Activated CD4-positive, alpha-beta memory T cell treated with anti-CD3 and anti-CD28 coated beads for 36 hours (primary cell): Measurements from ENCODE around the gene TAF11L6. TPM values are rescaled to one million over a fixed set of nuclear protein-coding genes. Genes with fewer than 3 reads are reported as not detected.
A peak's percentile ranks its signal among the peaks of the same experiment; 100 is the strongest.
"Not testable (repeated sequence)": the region's sequence is repeated elsewhere in the genome, so short reads cannot be mapped to it uniquely, and the experiment has no call there.

ENCODE experiments used
- CTCF ChIA-PET: fragments of 350-600 bp; sonication (Branson Sonifier 250); formaldehyde crosslinking; loops from one replicate; lab custom pipeline; 2021; ENCODE audit warnings: antibody characterized with exemption, inconsistent platforms; lab: Charles Lee
- POLR2A ChIA-PET: fragments of 350-600 bp; sonication (Branson Sonifier 250); formaldehyde crosslinking; loops from one replicate; lab custom pipeline; 2021; ENCODE audit warnings: antibody characterized with exemption; lab: Charles Lee
- DNase-seq: peaks from one replicate; pipeline ENCODE4 v3.0.0-alpha.2; 2020
- H3K27ac Mint-ChIP-seq: one replicate; pipeline ENCODE4 v1.8.0; 2021; ENCODE audit warnings: mixed read lengths
- H3K27me3 Mint-ChIP-seq: one replicate; pipeline ENCODE4 v1.8.0; 2021; ENCODE audit warnings: mixed read lengths
- H3K36me3 Mint-ChIP-seq: one replicate; pipeline ENCODE4 v1.8.0; 2021; ENCODE audit warnings: mixed read lengths
- H3K4me1 Mint-ChIP-seq: one replicate; pipeline ENCODE4 v1.8.0; 2021; ENCODE audit warnings: low read depth, mixed read lengths
- H3K4me3 Mint-ChIP-seq: one replicate; pipeline ENCODE4 v1.8.0; 2021; ENCODE audit warnings: mild to moderate bottlenecking, mixed read lengths
- H3K9me3 Mint-ChIP-seq: one replicate; pipeline ENCODE4 v1.8.0; 2021; ENCODE audit warnings: mixed read lengths
- intact Hi-C: fragments of 100-400 bp; cut with micrococcal nuclease; formaldehyde crosslinking; loops from one replicate; pipeline ENCODE4 v1.15.1; 2023
- total RNA-seq, 2 experiments: library from RNA; stranded (reverse); gene quantifications; one replicate each; pipeline ENCODE4 v1.2.3, GENCODE V29; 2021

TAF11L6 gene
- total RNA-seq, result not detected

- H3K4me3 Mint-ChIP-seq, CTCF ChIA-PET: not testable (repeated sequence)
Measured at GRCh38 chr5:17528369-17528768, at the start of gene TAF11L6. TSS of gene TAF11L6 (plus strand) at chr5:17528669.

GRCh38 chr5:17481378-17481777, 47.1 kb upstream of the TAF11L6 start:
- intact Hi-C loops, result no loop called here
- peaks cover 2% of the 10 kb centered on the region for H3K9me3 Mint-ChIP-seq
- H3K4me3 Mint-ChIP-seq, result no peak overlapping the region
- H3K27ac Mint-ChIP-seq, result no peak overlapping the region
- CTCF ChIA-PET, result interaction anchor here (0.5 kb wide), 1 partner anchor 13 kb away, joined by 3 read pairs; no protein-coding TSS in a partner anchor
- H3K27me3 Mint-ChIP-seq, result no peaks in the 10 kb centered on the region
- POLR2A ChIA-PET, result no interaction called here
- H3K4me1 Mint-ChIP-seq, result no peaks in the 10 kb centered on the region
- DNase-seq, result no peak
- H3K36me3 Mint-ChIP-seq, result no peaks in the 10 kb centered on the region

More at GRCh38 chr5:17528369-17528768, at the start of gene TAF11L6:
- H3K27me3 Mint-ChIP-seq, intact Hi-C loops, H3K9me3 Mint-ChIP-seq, POLR2A ChIA-PET, DNase-seq, H3K27ac Mint-ChIP-seq, H3K36me3 Mint-ChIP-seq, H3K4me1 Mint-ChIP-seq: not testable (repeated sequence)

GRCh38 chr5:17482790-17483189, 45.7 kb upstream of the TAF11L6 start:
- H3K9me3 Mint-ChIP-seq, result peaks cover 2% of the 10 kb centered on the region
- intact Hi-C loops, result no loop called here
- no peak overlapping the region for H3K27ac Mint-ChIP-seq

DNA sequence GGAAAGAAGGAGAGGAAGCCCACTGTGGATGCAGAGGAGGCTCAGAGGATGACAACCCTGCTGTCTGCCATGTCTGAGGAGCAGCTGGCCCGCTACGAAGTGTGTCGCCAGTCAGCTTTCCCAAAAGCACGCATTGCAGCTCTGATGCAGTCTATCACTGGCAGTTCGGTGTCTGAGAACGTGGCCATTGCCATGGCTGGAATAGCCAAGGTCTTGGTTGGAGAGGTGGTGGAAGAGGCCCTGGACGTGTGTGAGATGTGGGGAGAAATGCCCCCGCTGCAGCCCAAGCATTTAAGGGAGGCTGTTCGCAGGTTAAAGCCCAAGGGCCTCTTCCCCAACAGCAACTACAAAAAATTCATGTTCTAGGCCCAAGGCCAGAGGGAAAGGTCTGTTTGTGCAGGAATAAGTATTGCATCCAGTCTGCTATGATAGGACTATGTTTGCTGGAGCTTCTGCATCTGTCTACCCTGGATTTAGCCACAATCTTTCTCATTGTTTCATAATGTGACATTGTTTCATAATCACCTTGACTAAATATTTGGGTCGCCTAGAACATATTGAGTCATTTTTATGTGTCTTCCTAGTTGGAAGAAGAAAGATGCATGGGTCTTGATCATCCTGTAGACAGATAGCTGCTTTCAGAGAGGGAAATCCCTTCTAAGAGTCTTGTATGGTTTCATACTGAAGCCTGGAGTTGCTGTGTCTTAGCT, 41.9 kb upstream of the TAF11L6 start:
- POLR2A ChIA-PET, H3K4me1 Mint-ChIP-seq, DNase-seq, CTCF ChIA-PET, H3K4me3 Mint-ChIP-seq, H3K36me3 Mint-ChIP-seq, intact Hi-C loops, H3K9me3 Mint-ChIP-seq, H3K27ac Mint-ChIP-seq, H3K27me3 Mint-ChIP-seq: not testable (repeated sequence)

More at GRCh38 chr5:17482790-17483189, 45.7 kb upstream of the TAF11L6 start:
- ChIA-PET POLR2A (no interaction called here), CTCF (no interaction called here)
- no peak for DNase-seq
- Mint-ChIP-seq H3K4me3 (no peak overlapping the region), H3K36me3 (no peaks in the 10 kb centered on the region), H3K27me3 (no peaks in the 10 kb centered on the region), H3K4me1 (no peaks in the 10 kb centered on the region)

GRCh38 chr5:17487174-17487512, 41.3 kb upstream of the TAF11L6 start:
- no peak overlapping the region for H3K4me3 Mint-ChIP-seq
- H3K4me1 Mint-ChIP-seq, result no peaks in the 10 kb centered on the region
- ChIA-PET POLR2A (no interaction called here), CTCF (no interaction called here)
- intact Hi-C loops, result no loop called here
- no peak overlapping the region for H3K27ac Mint-ChIP-seq
- no peak for DNase-seq
- peaks cover 5% of the 10 kb centered on the region for H3K9me3 Mint-ChIP-seq
- no peaks in the 10 kb centered on the region for H3K36me3 Mint-ChIP-seq
- no peaks in the 10 kb centered on the region for H3K27me3 Mint-ChIP-seq

- CTCF ChIA-PET, H3K27ac Mint-ChIP-seq, H3K4me1 Mint-ChIP-seq, H3K4me3 Mint-ChIP-seq, intact Hi-C loops, H3K36me3 Mint-ChIP-seq, H3K27me3 Mint-ChIP-seq, DNase-seq, POLR2A ChIA-PET: not testable (repeated sequence)
- H3K9me3 Mint-ChIP-seq, result peaks cover 14% of the 10 kb centered on the region
Measured at GRCh38 chr5:17491257-17491656, 37.2 kb upstream of the TAF11L6 start.

DNA sequence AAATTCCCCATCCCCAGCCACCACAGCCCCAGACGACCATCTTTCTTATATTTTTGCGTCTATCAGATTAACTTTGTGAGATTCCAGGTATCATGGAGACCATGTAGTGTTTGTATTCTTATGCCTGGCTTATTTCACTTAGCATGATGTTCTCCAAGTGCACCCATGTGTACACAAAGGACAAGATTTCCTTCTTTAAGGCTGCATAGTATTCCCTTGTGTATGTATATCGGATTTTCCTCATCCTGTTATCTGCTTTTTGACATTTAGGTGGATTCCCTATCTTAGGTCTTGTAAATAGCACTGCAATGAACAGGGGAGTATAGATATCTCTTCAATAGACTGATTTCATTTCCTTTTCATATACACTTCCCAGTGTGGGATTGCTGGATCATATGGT, 35.7 kb upstream of the TAF11L6 start:
- CTCF ChIA-PET, result no interaction called here
- Mint-ChIP-seq H3K4me3 (no peak overlapping the region), H3K4me1 (no peaks in the 10 kb centered on the region), H3K9me3 (peaks cover 14% of the 10 kb centered on the region), H3K36me3 (no peaks in the 10 kb centered on the region), H3K27me3 (no peaks in the 10 kb centered on the region), H3K27ac (no peak overlapping the region)
- POLR2A ChIA-PET, result no interaction called here
- intact Hi-C loops, result no loop called here
- no peak for DNase-seq

- no peak overlapping the region for H3K27ac Mint-ChIP-seq
- peaks cover 6% of the 10 kb centered on the region for H3K9me3 Mint-ChIP-seq
- H3K27me3 Mint-ChIP-seq, result no peaks in the 10 kb centered on the region
- POLR2A ChIA-PET, result no interaction called here
- no peak for DNase-seq
- no peaks in the 10 kb centered on the region for H3K36me3 Mint-ChIP-seq
- no peaks in the 10 kb centered on the region for H3K4me1 Mint-ChIP-seq
- CTCF ChIA-PET, result no interaction called here
- H3K4me3 Mint-ChIP-seq, result no peak overlapping the region
- intact Hi-C loops, result no loop called here
Measured at GRCh38 chr5:17497446-17497845, 31.0 kb upstream of the TAF11L6 start.

- intact Hi-C loops, H3K9me3 Mint-ChIP-seq: not testable (repeated sequence)
Measured at GRCh38 chr5:17497931-17498330, 30.5 kb upstream of the TAF11L6 start, which contains the start of gene TAF11L2. TSS of gene TAF11L2 (plus strand) at chr5:17498231.

DNA sequence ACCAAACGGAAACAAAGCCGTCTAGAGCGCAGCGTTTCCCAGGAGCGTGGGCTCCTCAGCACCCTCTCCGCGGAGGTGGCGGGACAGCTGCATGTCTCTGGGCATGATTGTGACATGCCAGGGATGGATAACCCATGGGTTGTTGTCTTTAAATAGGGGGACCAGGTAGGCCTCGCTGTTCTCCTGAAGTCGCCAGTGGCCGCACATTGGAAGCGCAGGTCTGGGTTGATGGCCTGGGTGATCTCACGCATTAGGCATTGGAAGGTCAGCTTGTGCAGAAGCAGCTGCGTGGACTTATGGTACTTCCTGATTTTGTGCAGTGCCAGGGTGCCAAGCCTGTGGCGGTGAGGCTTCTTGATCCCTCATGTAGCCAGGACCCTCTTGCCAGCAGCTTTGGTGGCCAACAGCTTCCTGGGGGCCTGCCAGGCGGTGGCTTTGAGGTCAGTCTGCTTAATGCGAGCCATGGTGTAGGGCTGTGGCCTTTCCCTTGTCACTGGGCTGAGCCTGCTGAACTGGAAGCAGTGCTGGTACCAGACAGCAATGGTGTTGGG, 16.6 kb upstream of the TAF11L6 start:
- POLR2A ChIA-PET, result no interaction called here
- intact Hi-C loops, result no loop called here

More at GRCh38 chr5:17497931-17498330, 30.5 kb upstream of the TAF11L6 start, which contains the start of gene TAF11L2:
- H3K27ac Mint-ChIP-seq, H3K27me3 Mint-ChIP-seq, POLR2A ChIA-PET, H3K4me3 Mint-ChIP-seq, H3K4me1 Mint-ChIP-seq, H3K36me3 Mint-ChIP-seq, DNase-seq, CTCF ChIA-PET: not testable (repeated sequence)

DNA sequence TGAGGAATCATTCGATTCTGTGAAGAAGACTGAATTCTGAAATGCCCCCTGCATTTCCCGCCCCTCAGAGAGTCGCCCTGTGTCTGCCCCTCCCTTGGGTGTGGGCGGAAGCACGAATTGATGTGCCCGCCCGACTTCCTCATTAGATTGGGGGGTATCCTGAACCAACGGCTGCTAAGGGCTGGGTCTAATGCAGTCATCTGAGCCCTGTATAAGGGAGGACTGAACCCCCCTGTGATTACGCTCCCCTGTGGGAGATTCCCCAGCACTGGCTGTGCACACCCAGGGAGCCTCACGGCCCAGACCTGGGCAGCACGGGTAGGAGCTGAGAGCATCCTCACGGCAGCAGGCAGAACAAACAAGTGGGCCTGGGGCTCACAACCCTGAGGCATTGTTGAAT, 10.9 kb upstream of the TAF11L6 start:
- CTCF ChIA-PET, intact Hi-C loops, H3K9me3 Mint-ChIP-seq, H3K4me1 Mint-ChIP-seq, H3K27me3 Mint-ChIP-seq, H3K4me3 Mint-ChIP-seq, H3K27ac Mint-ChIP-seq, H3K36me3 Mint-ChIP-seq, POLR2A ChIA-PET: not testable (repeated sequence)
- DNase-seq, result peak; percentile 9

More for the DNA sequence above, 16.6 kb upstream of the TAF11L6 start:
- H3K36me3 Mint-ChIP-seq, result no peaks in the 10 kb centered on the region
- H3K27me3 Mint-ChIP-seq, result no peaks in the 10 kb centered on the region
- no peak for DNase-seq
- no peaks in the 10 kb centered on the region for H3K4me1 Mint-ChIP-seq
- H3K27ac Mint-ChIP-seq, result no peak overlapping the region
- CTCF ChIA-PET, result no interaction called here
- H3K9me3 Mint-ChIP-seq, result peaks cover 7% of the 10 kb centered on the region
- no peak overlapping the region for H3K4me3 Mint-ChIP-seq

GRCh38 chr5:17518067-17518466, 10.4 kb upstream of the TAF11L6 start, which contains the start of gene TAF11L3:
TSS of gene TAF11L3 (plus strand) at chr5:17518367.
- POLR2A ChIA-PET, DNase-seq, H3K27me3 Mint-ChIP-seq, H3K9me3 Mint-ChIP-seq, H3K36me3 Mint-ChIP-seq, CTCF ChIA-PET, H3K4me1 Mint-ChIP-seq, intact Hi-C loops, H3K4me3 Mint-ChIP-seq, H3K27ac Mint-ChIP-seq: not testable (repeated sequence)

- H3K4me3 Mint-ChIP-seq, H3K27me3 Mint-ChIP-seq, intact Hi-C loops, H3K36me3 Mint-ChIP-seq, POLR2A ChIA-PET, CTCF ChIA-PET, H3K9me3 Mint-ChIP-seq, H3K4me1 Mint-ChIP-seq, DNase-seq, H3K27ac Mint-ChIP-seq: not testable (repeated sequence)
Measured at GRCh38 chr5:17519508-17519907, 9.0 kb upstream of the TAF11L6 start.
